Kidney (tissue), 14 donors: Measurements from ENCODE around the gene HOXC5. TPM values are rescaled to one million over a fixed set of nuclear protein-coding genes. Genes with fewer than 3 reads are reported as not detected.

ENCODE experiments used
- DNase-seq, 5 donors: peaks; one replicate each; pipeline ENCODE4 v3.0.0-alpha.2; 2013 to 2020
- FAIRE-seq: peaks from 2 replicates; lab custom pipeline; 2012; peaks lifted over from hg19 to GRCh38; lab: Jason Lieb, UNC
- H3K27ac ChIP-seq, 2 donors: one replicate each; pipeline ENCODE4 v1.7.0; 2013; ENCODE audit warnings: low read depth in 2 of 2, low read length in 2 of 2, inconsistent platforms in 1 of 2
- H3K27me3 ChIP-seq: one replicate; pipeline ENCODE4 v1.7.1; 2013; ENCODE audit warnings: low read length, inconsistent platforms; ENCODE audit not compliant: control insufficient read depth, insufficient read depth
- H3K36me3 ChIP-seq, 3 donors: one replicate each; pipeline versions ENCODE4 v1.7.0 to v1.7.1; 2013; ENCODE audit warnings: low read length in 3 of 3, control low read depth in 1 of 3, inconsistent platforms in 1 of 3; ENCODE audit not compliant: insufficient read depth in 3 of 3, control insufficient read depth in 2 of 3
- H3K4me1 ChIP-seq, 3 donors: one replicate each; pipeline versions ENCODE4 v1.7.0 to v1.7.1; 2013; ENCODE audit warnings: low read length in 3 of 3, inconsistent platforms in 1 of 3, low read depth in 1 of 3; ENCODE audit not compliant: control insufficient read depth in 2 of 3, insufficient read depth in 2 of 3
- H3K4me3 ChIP-seq, 3 donors: one replicate each; pipeline versions ENCODE4 v1.7.0 to v1.8.1; 2013; ENCODE audit warnings: low read length in 3 of 3, control low read depth in 1 of 3, inconsistent platforms in 1 of 3
- H3K9ac ChIP-seq, 3 donors: one replicate each; pipeline versions ENCODE4 v1.7.0 to v1.7.1; 2013; ENCODE audit warnings: low read length in 3 of 3, control low read depth in 1 of 3, inconsistent platforms in 1 of 3
- H3K9me3 ChIP-seq, 3 donors: one replicate each; pipeline versions ENCODE4 v1.7.0 to v1.7.1; 2013; ENCODE audit warnings: low read length in 3 of 3, control low read depth in 1 of 3, inconsistent platforms in 1 of 3; ENCODE audit not compliant: control insufficient read depth in 2 of 3, insufficient read depth in 1 of 3
- intact Hi-C: fragments of 100-400 bp; cut with DNase I; formaldehyde crosslinking; loops from one replicate; pipeline ENCODE4 v1.11.1; 2022
- polyA plus RNA-seq: library from polyadenylated mRNA; stranded (reverse); fragments of 350-450 nt; fragmentation: Illumina TruSeq; extraction: RNeasy Lipid Tissue Mini Kit (QIAGEN cat#74804); gene quantifications from one replicate; pipeline ENCODE4 v1.2.3, GENCODE V29; 2014; ENCODE audit warnings: low read depth, low replicate concordance; ENCODE audit not compliant: insufficient read depth
- total RNA-seq: library from RNA; stranded (reverse); fragmentation: NEBNext Ultra II Directional; extraction: Animal tissue kit (Norgen Biotek cat#: 25700); gene quantifications from one replicate; pipeline ENCODE4 v1.2.1, GENCODE V29; 2021
- TF ChIP-seq, protein P1 (sequence below): IDR thresholded peaks from 3 replicates; pipeline ENCODE4 v1.5.1; 2012; ENCODE audit warnings: mild to moderate bottlenecking, moderate library complexity, borderline replicate concordance; ENCODE audit not compliant: insufficient read depth; ENCODE audit errors: extremely low read depth
- donor health status: control.
- donor health status: control.
- donor health status: control.
- donor health status: control.
- donor health status: control.
- donor health status: DM: yes; HTN: yes; CAD: no.
- donor health status: Normal renal cell carcinoma (clear cell type).

The HOXC5 gene
- total and polyA plus RNA-seq, 2 donors from 2014 or later: 0.24 to 4.8 TPM

DNA sequence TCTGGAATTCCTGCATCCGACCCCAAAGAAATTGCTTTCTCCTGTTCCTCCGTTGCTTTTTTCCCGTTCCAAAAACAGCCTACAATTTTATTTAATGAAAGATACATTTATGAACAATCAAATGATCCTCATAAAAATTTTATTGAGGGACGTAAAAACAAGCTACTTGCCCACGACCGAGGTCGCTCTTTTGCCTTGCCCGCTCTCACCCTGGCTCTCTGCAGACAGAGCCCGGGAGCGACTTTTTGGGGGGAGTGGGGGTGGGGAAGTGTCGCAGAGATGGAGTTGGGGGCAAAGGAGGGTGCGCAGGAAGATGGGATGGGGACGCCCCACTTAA, 34.0 kb upstream of the HOXC5 start:
- intact Hi-C loops: no loop called here
- no peaks in the 10 kb centered on the region for H3K9me3 ChIP-seq
- FAIRE-seq (no peak), DNase-seq (peak in 1 of 5 donors; percentile 65)
- peaks cover 2 to 17% (median 13%) of the 10 kb centered on the region in 3 donors for H3K4me1 ChIP-seq
- no peaks in the 10 kb centered on the region for H3K27me3 ChIP-seq
- TF ChIP-seq, protein P1, sequence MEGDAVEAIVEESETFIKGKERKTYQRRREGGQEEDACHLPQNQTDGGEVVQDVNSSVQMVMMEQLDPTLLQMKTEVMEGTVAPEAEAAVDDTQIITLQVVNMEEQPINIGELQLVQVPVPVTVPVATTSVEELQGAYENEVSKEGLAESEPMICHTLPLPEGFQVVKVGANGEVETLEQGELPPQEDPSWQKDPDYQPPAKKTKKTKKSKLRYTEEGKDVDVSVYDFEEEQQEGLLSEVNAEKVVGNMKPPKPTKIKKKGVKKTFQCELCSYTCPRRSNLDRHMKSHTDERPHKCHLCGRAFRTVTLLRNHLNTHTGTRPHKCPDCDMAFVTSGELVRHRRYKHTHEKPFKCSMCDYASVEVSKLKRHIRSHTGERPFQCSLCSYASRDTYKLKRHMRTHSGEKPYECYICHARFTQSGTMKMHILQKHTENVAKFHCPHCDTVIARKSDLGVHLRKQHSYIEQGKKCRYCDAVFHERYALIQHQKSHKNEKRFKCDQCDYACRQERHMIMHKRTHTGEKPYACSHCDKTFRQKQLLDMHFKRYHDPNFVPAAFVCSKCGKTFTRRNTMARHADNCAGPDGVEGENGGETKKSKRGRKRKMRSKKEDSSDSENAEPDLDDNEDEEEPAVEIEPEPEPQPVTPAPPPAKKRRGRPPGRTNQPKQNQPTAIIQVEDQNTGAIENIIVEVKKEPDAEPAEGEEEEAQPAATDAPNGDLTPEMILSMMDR: no peak
- H3K9ac ChIP-seq: peak overlapping the region in 2 of 3 donors; percentile 20 to 95
- peak overlapping the region; percentile 63 to 87 for H3K27ac ChIP-seq
- H3K4me3 ChIP-seq: peak overlapping the region in 1 of 3 donors; percentile 88
- no peaks in the 10 kb centered on the region for H3K36me3 ChIP-seq

- intact Hi-C loops: loop anchor here (5.0 kb wide), 1 partner anchor 203 kb away; no protein-coding TSS in a partner anchor
- H3K27ac ChIP-seq: peak overlapping the region; percentile 83 to 97
- peak overlapping the region; percentile 75 to 88 (median 85) for H3K4me3 ChIP-seq
- TF ChIP-seq, protein P1: no peak
- H3K27me3 ChIP-seq: no peaks in the 10 kb centered on the region
- no peak for FAIRE-seq
- peak in 2 of 5 donors; percentile 87 to 95 for DNase-seq
- peaks cover 3 to 18% (median 11%) of the 10 kb centered on the region in 3 donors for H3K4me1 ChIP-seq
- H3K9me3 ChIP-seq: no peaks in the 10 kb centered on the region
- H3K36me3 ChIP-seq: no peaks in the 10 kb centered on the region
- H3K9ac ChIP-seq: peak overlapping the region; percentile 62 to 79 (median 74)
Measured at GRCh38 chr12:53999559-54000115, 33.2 kb upstream of the HOXC5 start.

- peak within 1 kb of the TSS; percentile 75 to 88 (median 85) for H3K4me3 ChIP-seq
- H3K4me1 ChIP-seq: peaks cover 3 to 18% (median 8%) of the 10 kb centered on the region in 3 donors
- peak within 1 kb of the TSS; percentile 83 to 97 for H3K27ac ChIP-seq
- no peak for FAIRE-seq
- intact Hi-C loops: loop anchor here (5.0 kb wide), 1 partner anchor 202 kb away; no protein-coding TSS in a partner anchor
- H3K9ac ChIP-seq: peak within 1 kb of the TSS; percentile 62 to 79 (median 74)
- no peaks in the 10 kb centered on the region for H3K36me3 ChIP-seq
- H3K9me3 ChIP-seq: no peaks in the 10 kb centered on the region
- no peaks in the 10 kb centered on the region for H3K27me3 ChIP-seq
- TF ChIP-seq, protein P1: no peak
- peak in 1 of 5 donors; percentile 86 for DNase-seq
Measured at GRCh38 chr12:54000116-54001114, 32.4 kb upstream of the HOXC5 start, which contains the start of gene HOXC9. HOXC9 (plus strand) TSS chr12:54000161; CDS start chr12:54000189, 28 bp downstream.
